HEK293 (cell line): ENCODE measurements around the gene VAPA.

Experiments
- CTCF ChIA-PET: fragments of 350-600 bp; formaldehyde crosslinking; extraction: SDS; loops from one replicate; lab custom pipeline; 2021; ENCODE audit warnings: antibody characterized with exemption; lab: Yijun Ruan, JAX
- POLR2A ChIA-PET: fragments of 300-600 bp; formaldehyde crosslinking; extraction: SDS; loops from one replicate; lab custom pipeline; 2020; ENCODE audit warnings: antibody characterized with exemption, inconsistent platforms; lab: Yijun Ruan, JAX
- H3K27ac ChIP-seq: fragments of 200-500 bp; sonication (Bioruptor generic); 2 replicates; pipeline ENCODE4 v1.5.1; 2014; ENCODE audit warnings: low read depth, low read length, control low read depth, inconsistent platforms; ENCODE audit errors: extremely low read depth
- H3K36me3 ChIP-seq, 2 experiments: fragments of 200-500 bp in 1 of 2; sonication (Bioruptor generic) in 1 of 2; 1 replicate in 1 of 2; 2 replicates in 1 of 2; pipeline ENCODE4 v1.5.1; 2014 to 2017; ENCODE audit warnings: inconsistent platforms in 2 of 2, low read length in 2 of 2; ENCODE audit not compliant: control insufficient read depth in 2 of 2, insufficient read depth in 1 of 2
- H3K4me1 ChIP-seq: fragments of 200-500 bp; sonication (Bioruptor generic); 2 replicates; pipeline ENCODE4 v1.5.1; 2014; ENCODE audit warnings: mild to moderate bottlenecking, low read length, inconsistent platforms; ENCODE audit not compliant: control insufficient read depth, insufficient read depth
- H3K4me3 ChIP-seq: 2 replicates; pipeline ENCODE4 v1.5.1; 2011; ENCODE audit warnings: low read depth, mild to moderate bottlenecking, control low read depth, low read length, moderate library complexity
- H3K9me3 ChIP-seq: fragments of 200-500 bp; sonication (Bioruptor generic); 2 replicates; pipeline ENCODE4 v1.5.1; 2014; ENCODE audit warnings: low read depth, low read length, inconsistent platforms; ENCODE audit not compliant: control insufficient read depth, insufficient read depth
- BCL11B ChIP-seq: fragments of 450-650 bp; formaldehyde crosslinking; IDR thresholded peaks from 2 replicates; pipeline ENCODE4 v1.5.1; 2016; ENCODE audit warnings: low read depth, missing biosample characterization, missing genetic modification characterization
- IKZF3 ChIP-seq: fragments of 450-650 bp; IDR thresholded peaks from 2 replicates; pipeline ENCODE4 v1.5.0; 2018; ENCODE audit warnings: missing biosample characterization, mild to moderate bottlenecking, missing genetic modification characterization, moderate library complexity
- KLF16 ChIP-seq: fragments of 450-650 bp; formaldehyde crosslinking; IDR thresholded peaks from 2 replicates; pipeline ENCODE4 v1.5.1; 2017; ENCODE audit warnings: missing biosample characterization, missing genetic modification characterization
- KLF7 ChIP-seq: fragments of 450-650 bp; formaldehyde crosslinking; IDR thresholded peaks from 2 replicates; pipeline ENCODE4 v1.5.1; 2016; ENCODE audit warnings: missing biosample characterization, missing genetic modification characterization, borderline replicate concordance
- SP7 ChIP-seq: fragments of 450-650 bp; formaldehyde crosslinking; IDR thresholded peaks from 2 replicates; pipeline ENCODE4 v1.5.1; 2016; ENCODE audit warnings: missing biosample characterization, missing genetic modification characterization
- ZBTB7A ChIP-seq: fragments of 450-650 bp; formaldehyde crosslinking; IDR thresholded peaks from 2 replicates; pipeline ENCODE4 v1.5.1; 2016; ENCODE audit warnings: low read depth, missing biosample characterization, missing genetic modification characterization
- ZNF211 ChIP-seq: fragments of 450-650 bp; formaldehyde crosslinking; IDR thresholded peaks from 2 replicates; pipeline ENCODE4 v1.5.1; 2016; ENCODE audit warnings: low read depth, missing biosample characterization, missing genetic modification characterization
- ZNF248 ChIP-seq: fragments of 450-650 bp; formaldehyde crosslinking; IDR thresholded peaks from 2 replicates; pipeline ENCODE4 v1.5.1; 2017; ENCODE audit warnings: missing biosample characterization, missing genetic modification characterization
- ZNF302 ChIP-seq: fragments of 450-650 bp; formaldehyde crosslinking; IDR thresholded peaks from 2 replicates; pipeline ENCODE4 v1.5.1; 2016; ENCODE audit warnings: missing biosample characterization, missing genetic modification characterization, low read depth
- ZNF473 ChIP-seq: fragments of 450-650 bp; formaldehyde crosslinking; IDR thresholded peaks from 2 replicates; pipeline ENCODE4 v1.5.1; 2017; ENCODE audit warnings: missing biosample characterization, missing genetic modification characterization
- ZNF510 ChIP-seq: fragments of 450-650 bp; formaldehyde crosslinking; IDR thresholded peaks from 2 replicates; pipeline ENCODE4 v1.5.1; 2018; ENCODE audit warnings: mild to moderate bottlenecking, missing genetic modification characterization, missing biosample characterization; ENCODE audit not compliant: insufficient replicate concordance
- ZNF529 ChIP-seq: fragments of 450-650 bp; formaldehyde crosslinking; IDR thresholded peaks from 2 replicates; pipeline ENCODE4 v1.5.1; 2017; ENCODE audit warnings: missing genetic modification characterization, missing biosample characterization; ENCODE audit not compliant: insufficient replicate concordance
- ZNF623 ChIP-seq: fragments of 450-650 bp; formaldehyde crosslinking; IDR thresholded peaks from 2 replicates; pipeline ENCODE4 v1.5.1; 2016; ENCODE audit warnings: missing biosample characterization, missing genetic modification characterization
- ZNF624 ChIP-seq: fragments of 450-650 bp; formaldehyde crosslinking; IDR thresholded peaks from 2 replicates; pipeline ENCODE4 v1.5.1; 2017; ENCODE audit warnings: missing biosample characterization, missing genetic modification characterization
- ZNF830 ChIP-seq: fragments of 450-650 bp; IDR thresholded peaks from 2 replicates; pipeline ENCODE4 v1.5.0; 2018; ENCODE audit warnings: missing biosample characterization, missing genetic modification characterization, low read depth, mild to moderate bottlenecking, moderate library complexity
- TF ChIP-seq, protein P1 (sequence below): fragments of 450-650 bp; formaldehyde crosslinking; IDR thresholded peaks from 2 replicates; pipeline ENCODE4 v1.5.1; 2016; ENCODE audit warnings: missing biosample characterization, missing genetic modification characterization
- TF ChIP-seq, protein P2 (sequence below): fragments of 450-650 bp; formaldehyde crosslinking; IDR thresholded peaks from 2 replicates; pipeline ENCODE4 v1.5.1; 2016; ENCODE audit warnings: missing biosample characterization, missing genetic modification characterization
- TF ChIP-seq, protein P3 (sequence below): fragments of 450-650 bp; formaldehyde crosslinking; IDR thresholded peaks from 2 replicates; pipeline ENCODE4 v1.5.1; 2016; ENCODE audit warnings: missing biosample characterization, missing genetic modification characterization
- TF ChIP-seq, protein P4 (sequence below): fragments of 450-650 bp; formaldehyde crosslinking; IDR thresholded peaks from 2 replicates; pipeline ENCODE4; 2016; ENCODE audit warnings: missing biosample characterization, missing genetic modification characterization
- TF ChIP-seq, protein P5 (sequence below): fragments of 450-650 bp; formaldehyde crosslinking; IDR thresholded peaks from 2 replicates; pipeline ENCODE4 v1.5.1; 2017; ENCODE audit warnings: missing biosample characterization, missing genetic modification characterization

Gene VAPA

DNA sequence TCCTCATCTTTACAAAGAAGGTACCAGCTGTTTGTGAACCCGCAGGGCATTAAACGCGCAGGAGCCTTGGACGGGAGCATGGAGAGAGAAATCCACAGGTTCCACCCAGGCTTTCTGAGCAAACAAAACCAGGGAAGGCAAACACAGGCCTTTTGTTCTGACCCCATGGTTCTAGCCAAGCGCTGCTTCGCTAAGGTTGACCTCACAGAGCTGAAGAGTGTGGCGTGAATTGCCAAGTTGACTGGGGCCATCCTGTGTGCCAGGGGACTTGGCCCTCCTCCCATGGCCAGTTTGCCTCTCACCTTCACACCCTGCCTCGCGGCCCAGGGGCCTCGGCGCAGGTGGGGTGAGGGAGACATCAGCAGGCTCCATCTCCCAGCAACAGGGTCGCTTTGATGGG is 74.1 kb downstream of the VAPA start:
- CTCF ChIA-PET, result no interaction called here
- H3K4me3 ChIP-seq, result no peak overlapping the region
- no peaks in the 10 kb centered on the region for H3K9me3 ChIP-seq
- POLR2A ChIA-PET, result no interaction called here
- H3K27ac ChIP-seq, result no peak overlapping the region
- TF ChIP-seq IKZF3 (tag by site-specific recombination) (no peak), ZNF211 (tag by site-specific recombination) (no peak), ZNF623 (tag by site-specific recombination) (no peak), ZNF302 (no peak), ZNF624 (tag by site-specific recombination) (no peak), SP7 (tag by site-specific recombination) (no peak), ZNF473 (tag by site-specific recombination) (no peak), BCL11B (tag by site-specific recombination) (no peak), ZNF529 (tag by site-specific recombination) (no peak), ZNF248 (tag by site-specific recombination) (no peak), KLF7 (tag by site-specific recombination) (no peak)
- TF ChIP-seq, protein P1, sequence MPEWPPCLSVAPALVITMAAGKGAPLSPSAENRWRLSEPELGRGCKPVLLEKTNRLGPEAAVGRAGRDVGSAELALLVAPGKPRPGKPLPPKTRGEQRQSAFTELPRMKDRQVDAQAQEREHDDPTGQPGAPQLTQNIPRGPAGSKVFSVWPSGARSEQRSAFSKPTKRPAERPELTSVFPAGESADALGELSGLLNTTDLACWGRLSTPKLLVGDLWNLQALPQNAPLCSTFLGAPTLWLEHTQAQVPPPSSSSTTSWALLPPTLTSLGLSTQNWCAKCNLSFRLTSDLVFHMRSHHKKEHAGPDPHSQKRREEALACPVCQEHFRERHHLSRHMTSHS (tag by site-specific recombination), result no peak
- TF ChIP-seq, protein P2, sequence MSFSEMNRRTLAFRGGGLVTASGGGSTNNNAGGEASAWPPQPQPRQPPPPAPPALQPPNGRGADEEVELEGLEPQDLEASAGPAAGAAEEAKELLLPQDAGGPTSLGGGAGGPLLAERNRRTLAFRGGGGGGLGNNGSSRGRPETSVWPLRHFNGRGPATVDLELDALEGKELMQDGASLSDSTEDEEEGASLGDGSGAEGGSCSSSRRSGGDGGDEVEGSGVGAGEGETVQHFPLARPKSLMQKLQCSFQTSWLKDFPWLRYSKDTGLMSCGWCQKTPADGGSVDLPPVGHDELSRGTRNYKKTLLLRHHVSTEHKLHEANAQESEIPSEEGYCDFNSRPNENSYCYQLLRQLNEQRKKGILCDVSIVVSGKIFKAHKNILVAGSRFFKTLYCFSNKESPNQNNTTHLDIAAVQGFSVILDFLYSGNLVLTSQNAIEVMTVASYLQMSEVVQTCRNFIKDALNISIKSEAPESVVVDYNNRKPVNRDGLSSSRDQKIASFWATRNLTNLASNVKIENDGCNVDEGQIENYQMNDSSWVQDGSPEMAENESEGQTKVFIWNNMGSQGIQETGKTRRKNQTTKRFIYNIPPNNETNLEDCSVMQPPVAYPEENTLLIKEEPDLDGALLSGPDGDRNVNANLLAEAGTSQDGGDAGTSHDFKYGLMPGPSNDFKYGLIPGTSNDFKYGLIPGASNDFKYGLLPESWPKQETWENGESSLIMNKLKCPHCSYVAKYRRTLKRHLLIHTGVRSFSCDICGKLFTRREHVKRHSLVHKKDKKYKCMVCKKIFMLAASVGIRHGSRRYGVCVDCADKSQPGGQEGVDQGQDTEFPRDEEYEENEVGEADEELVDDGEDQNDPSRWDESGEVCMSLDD (tag by site-specific recombination), result no peak
- TF ChIP-seq, protein P3, sequence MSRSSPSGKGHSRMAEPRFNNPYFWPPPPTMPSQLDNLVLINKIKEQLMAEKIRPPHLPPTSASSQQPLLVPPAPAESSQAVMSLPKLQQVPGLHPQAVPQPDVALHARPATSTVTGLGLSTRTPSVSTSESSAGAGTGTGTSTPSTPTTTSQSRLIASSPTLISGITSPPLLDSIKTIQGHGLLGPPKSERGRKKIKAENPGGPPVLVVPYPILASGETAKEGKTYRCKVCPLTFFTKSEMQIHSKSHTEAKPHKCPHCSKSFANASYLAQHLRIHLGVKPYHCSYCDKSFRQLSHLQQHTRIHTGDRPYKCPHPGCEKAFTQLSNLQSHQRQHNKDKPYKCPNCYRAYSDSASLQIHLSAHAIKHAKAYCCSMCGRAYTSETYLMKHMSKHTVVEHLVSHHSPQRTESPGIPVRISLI (tag by site-specific recombination), result no peak
- TF ChIP-seq, protein P4, sequence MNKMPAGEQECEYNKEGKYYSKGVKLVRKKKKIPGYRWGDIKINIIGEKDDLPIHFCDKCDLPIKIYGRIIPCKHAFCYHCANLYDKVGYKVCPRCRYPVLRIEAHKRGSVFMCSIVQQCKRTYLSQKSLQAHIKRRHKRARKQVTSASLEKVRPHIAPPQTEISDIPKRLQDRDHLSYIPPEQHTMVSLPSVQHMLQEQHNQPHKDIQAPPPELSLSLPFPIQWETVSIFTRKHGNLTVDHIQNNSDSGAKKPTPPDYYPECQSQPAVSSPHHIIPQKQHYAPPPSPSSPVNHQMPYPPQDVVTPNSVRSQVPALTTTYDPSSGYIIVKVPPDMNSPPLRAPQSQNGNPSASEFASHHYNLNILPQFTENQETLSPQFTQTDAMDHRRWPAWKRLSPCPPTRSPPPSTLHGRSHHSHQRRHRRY (tag by site-specific recombination), result no peak
- TF ChIP-seq, protein P5, sequence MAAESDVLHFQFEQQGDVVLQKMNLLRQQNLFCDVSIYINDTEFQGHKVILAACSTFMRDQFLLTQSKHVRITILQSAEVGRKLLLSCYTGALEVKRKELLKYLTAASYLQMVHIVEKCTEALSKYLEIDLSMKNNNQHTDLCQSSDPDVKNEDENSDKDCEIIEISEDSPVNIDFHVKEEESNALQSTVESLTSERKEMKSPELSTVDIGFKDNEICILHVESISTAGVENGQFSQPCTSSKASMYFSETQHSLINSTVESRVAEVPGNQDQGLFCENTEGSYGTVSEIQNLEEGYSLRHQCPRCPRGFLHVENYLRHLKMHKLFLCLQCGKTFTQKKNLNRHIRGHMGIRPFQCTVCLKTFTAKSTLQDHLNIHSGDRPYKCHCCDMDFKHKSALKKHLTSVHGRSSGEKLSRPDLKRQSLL (tag by site-specific recombination), result no peak
- no peaks in the 10 kb centered on the region for H3K36me3 ChIP-seq
- no peaks in the 10 kb centered on the region for H3K4me1 ChIP-seq

DNA sequence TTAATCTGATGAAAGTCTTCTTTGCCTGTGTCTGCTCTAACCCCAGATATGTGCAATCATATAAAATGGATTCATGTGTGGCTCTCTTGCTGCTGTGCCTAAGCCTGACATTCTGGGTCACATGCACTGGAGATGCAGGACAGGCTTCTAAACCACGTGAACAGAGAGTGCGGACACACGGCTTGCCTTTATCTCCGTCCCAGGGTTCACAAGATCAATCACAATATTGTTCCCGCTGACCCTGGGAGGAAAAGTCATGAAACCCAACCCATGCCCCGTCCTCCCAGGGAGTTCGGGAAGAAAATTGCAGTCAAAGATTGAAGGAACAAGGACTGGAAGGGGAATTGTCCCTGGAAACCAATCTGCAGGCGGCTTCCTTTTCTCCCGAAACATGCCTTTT is 74.8 kb downstream of the VAPA start:
- Histone ChIP-seq H3K27ac (no peak overlapping the region), H3K4me3 (no peak overlapping the region), H3K36me3 (no peaks in the 10 kb centered on the region), H3K9me3 (no peaks in the 10 kb centered on the region), H3K4me1 (no peaks in the 10 kb centered on the region)
- ChIA-PET POLR2A (no interaction called here), CTCF (no interaction called here)
- TF ChIP-seq ZNF510, result no peak
- TF ChIP-seq ZNF830, result no peak
- TF ChIP-seq KLF16 (tag by site-specific recombination), result no peak
- TF ChIP-seq ZBTB7A (tag by site-specific recombination), result no peak
